Gastroesophageal sphincter (tissue), 3 donors: ENCODE measurements around the gene TSHB.

ENCODE experiments used
- EP300 ChIP-seq: sonication (generic); formaldehyde crosslinking; IDR thresholded peaks from one replicate; pipeline ENCODE4 v1.6.1; 2017; ENCODE audit warnings: antibody characterized with exemption, mild to moderate bottlenecking
- POLR2A ChIP-seq, 2 donors: fragments of 450-650 bp; IDR thresholded peaks; one replicate each; pipeline ENCODE4 v1.6.1; 2017; ENCODE audit warnings: antibody characterized with exemption in 2 of 2, mild to moderate bottlenecking in 2 of 2, moderate library complexity in 1 of 2
- TF ChIP-seq, protein P1 (sequence below), 4 experiments: fragments of 200-600 bp in 2 of 4; fragments of 450-650 bp in 2 of 4; sonication (generic) in 1 of 4; IDR thresholded peaks; one replicate each; pipeline ENCODE4 v1.5.1; 2017 to 2019; ENCODE audit warnings: antibody characterized with exemption in 4 of 4, mild to moderate bottlenecking in 2 of 4, moderate library complexity in 2 of 4

DNA sequence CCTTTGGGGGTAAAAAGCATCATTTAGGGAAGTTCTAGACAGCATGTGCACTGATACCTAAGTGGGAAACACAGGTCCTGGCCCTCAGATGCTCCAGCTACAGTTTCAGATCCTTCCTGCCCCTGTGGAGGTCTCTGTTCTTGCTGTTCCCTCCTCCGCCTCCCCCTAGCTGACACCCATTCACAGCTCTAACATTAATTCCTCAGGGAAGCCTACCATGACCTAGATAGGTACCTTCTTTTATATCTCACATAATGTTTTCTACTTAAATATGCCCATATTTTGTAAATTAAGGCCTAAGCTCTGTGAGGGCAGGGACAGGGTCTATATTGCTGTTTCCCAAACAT is 48.3 kb downstream of the TSHB start:
- TF ChIP-seq, protein P1, sequence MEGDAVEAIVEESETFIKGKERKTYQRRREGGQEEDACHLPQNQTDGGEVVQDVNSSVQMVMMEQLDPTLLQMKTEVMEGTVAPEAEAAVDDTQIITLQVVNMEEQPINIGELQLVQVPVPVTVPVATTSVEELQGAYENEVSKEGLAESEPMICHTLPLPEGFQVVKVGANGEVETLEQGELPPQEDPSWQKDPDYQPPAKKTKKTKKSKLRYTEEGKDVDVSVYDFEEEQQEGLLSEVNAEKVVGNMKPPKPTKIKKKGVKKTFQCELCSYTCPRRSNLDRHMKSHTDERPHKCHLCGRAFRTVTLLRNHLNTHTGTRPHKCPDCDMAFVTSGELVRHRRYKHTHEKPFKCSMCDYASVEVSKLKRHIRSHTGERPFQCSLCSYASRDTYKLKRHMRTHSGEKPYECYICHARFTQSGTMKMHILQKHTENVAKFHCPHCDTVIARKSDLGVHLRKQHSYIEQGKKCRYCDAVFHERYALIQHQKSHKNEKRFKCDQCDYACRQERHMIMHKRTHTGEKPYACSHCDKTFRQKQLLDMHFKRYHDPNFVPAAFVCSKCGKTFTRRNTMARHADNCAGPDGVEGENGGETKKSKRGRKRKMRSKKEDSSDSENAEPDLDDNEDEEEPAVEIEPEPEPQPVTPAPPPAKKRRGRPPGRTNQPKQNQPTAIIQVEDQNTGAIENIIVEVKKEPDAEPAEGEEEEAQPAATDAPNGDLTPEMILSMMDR (IDR thresholded peaks at IDR 0.05): no peak
- no peak for TF ChIP-seq POLR2A (IDR thresholded peaks at IDR 0.05)
- no peak for TF ChIP-seq EP300
